Measurements from ENCODE around the gene TRIM65.

The TRIM65 gene

GRCh38 chr17:75917141-75917916 is 20.6 kb upstream of the TRIM65 start:
- no peak for DNase-seq

- no peak for DNase-seq
These were observed 18.5 kb upstream of the TRIM65 start for GRCh38 chr17:75915268-75915667.

GRCh38 chr17:75914643-75915267 is 18.0 kb upstream of the TRIM65 start:
- DNase-seq, result no peak

- DNase-seq, result no peak
These were observed 16.9 kb upstream of the TRIM65 start for GRCh38 chr17:75913537-75914210.

- no peak for DNase-seq
These were observed 13.9 kb upstream of the TRIM65 start for GRCh38 chr17:75910699-75911098.

- DNase-seq, result no peak
These were observed 13.1 kb upstream of the TRIM65 start for GRCh38 chr17:75909812-75910274.

GRCh38 chr17:75909051-75909811 is 12.5 kb upstream of the TRIM65 start:
- DNase-seq, result no peak

GRCh38 chr17:75908201-75908600 is 11.4 kb upstream of the TRIM65 start:
- DNase-seq, result no peak

GRCh38 chr17:75906143-75906884 is 9.6 kb upstream of the TRIM65 start:
- no peak for DNase-seq

- DNase-seq, result peak; percentile 96
These were observed 8.2 kb upstream of the TRIM65 start, which contains the start of gene MRPL38 for GRCh38 chr17:75904749-75905521. TSS of gene MRPL38 (minus strand) at chr17:75904884. CDS start at chr17:75904875, 9 bp downstream.

GRCh38 chr17:75902406-75902805 is 5.7 kb upstream of the TRIM65 start:
- DNase-seq, result no peak

- DNase-seq, result no peak
These were observed 5.0 kb upstream of the TRIM65 start for GRCh38 chr17:75901727-75902126.

- no peak for DNase-seq
These were observed 4.2 kb upstream of the TRIM65 start for GRCh38 chr17:75900691-75901533.

- no peak for DNase-seq
These were observed 3.2 kb upstream of the TRIM65 start for GRCh38 chr17:75899767-75900468.

GRCh38 chr17:75899353-75899752 is 2.6 kb upstream of the TRIM65 start:
- no peak for DNase-seq

- no peak for DNase-seq
These were observed 2.0 kb upstream of the TRIM65 start for GRCh38 chr17:75898791-75899190.

- no peak for DNase-seq
These were observed 1.3 kb upstream of the TRIM65 start for GRCh38 chr17:75898065-75898464.

- DNase-seq, result no peak
These were observed 639 bp upstream of the TRIM65 start for GRCh38 chr17:75897160-75898019.

Measured in right kidney (tissue), 1 donor.